ENCODE data around the gene OR4D11.
"Not testable (repeated sequence)": the region's sequence is repeated elsewhere in the genome, so short reads cannot be mapped to it uniquely, and the experiment has no call there.

The OR4D11 gene

GRCh38 chr11:59503276-59503675 lies at the start of gene OR4D11:
TSS of gene OR4D11 (plus strand) at chr11:59503576. CDS start at chr11:59503576, 0 bp downstream.
- no peak for DNase-seq

- DNase-seq, result no peak
Measured at GRCh38 chr11:59456661-59457060, 46.7 kb upstream of the OR4D11 start, which contains the start of gene OR4D6. TSS of gene OR4D6 (plus strand) at chr11:59456961. CDS start at chr11:59456961, 0 bp downstream.

DNA sequence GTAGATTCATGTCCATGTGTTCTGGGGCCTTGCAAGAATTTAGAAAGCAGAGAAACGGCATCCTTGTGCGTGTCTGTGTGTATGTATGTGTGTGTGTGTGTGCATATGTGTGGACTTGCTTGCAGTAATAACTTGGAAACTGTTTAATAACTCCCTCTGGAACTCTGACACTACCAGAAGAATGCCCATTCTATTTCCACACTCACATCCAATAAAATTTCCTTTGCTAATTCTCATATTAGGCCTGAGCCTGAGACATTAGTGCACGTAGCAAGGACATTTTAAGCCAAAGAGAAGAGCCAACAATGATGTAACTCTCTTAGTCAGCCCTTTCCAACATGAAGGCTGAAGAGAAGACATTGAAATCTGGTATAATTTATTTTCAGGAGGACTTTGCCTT lies 43.5 kb upstream of the OR4D11 start:
- no peak for DNase-seq

- no peak for DNase-seq
Measured at GRCh38 chr11:59463190-59463641, 40.2 kb upstream of the OR4D11 start.

- no peak for DNase-seq
Measured at GRCh38 chr11:59473015-59473414, 30.4 kb upstream of the OR4D11 start, which contains the start of gene OR4D10. TSS of gene OR4D10 (plus strand) at chr11:59473315. CDS start at chr11:59477430, 4,115 bp downstream.

DNA sequence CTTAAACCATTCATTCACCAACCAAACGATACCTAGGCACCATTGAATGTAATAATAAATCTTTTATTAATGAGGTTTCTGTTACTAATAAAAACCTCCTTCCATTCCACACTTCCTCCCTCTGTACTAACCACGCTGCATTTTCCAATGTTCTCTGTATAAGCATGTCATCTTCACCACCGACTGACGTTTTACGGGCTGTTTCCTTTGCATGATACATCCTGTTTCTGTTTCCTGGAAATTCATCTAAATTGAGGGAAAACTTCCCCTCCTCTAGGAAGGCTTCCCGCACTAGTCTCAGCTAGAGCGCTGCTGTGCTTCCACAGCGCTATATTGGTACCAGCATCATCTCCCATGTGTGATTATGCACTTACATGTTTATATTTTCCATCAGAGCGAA lies 28.2 kb upstream of the OR4D11 start:
- DNase-seq, result no peak

GRCh38 chr11:59479906-59480305 lies 23.5 kb upstream of the OR4D11 start:
- DNase-seq, result no peak

DNA sequence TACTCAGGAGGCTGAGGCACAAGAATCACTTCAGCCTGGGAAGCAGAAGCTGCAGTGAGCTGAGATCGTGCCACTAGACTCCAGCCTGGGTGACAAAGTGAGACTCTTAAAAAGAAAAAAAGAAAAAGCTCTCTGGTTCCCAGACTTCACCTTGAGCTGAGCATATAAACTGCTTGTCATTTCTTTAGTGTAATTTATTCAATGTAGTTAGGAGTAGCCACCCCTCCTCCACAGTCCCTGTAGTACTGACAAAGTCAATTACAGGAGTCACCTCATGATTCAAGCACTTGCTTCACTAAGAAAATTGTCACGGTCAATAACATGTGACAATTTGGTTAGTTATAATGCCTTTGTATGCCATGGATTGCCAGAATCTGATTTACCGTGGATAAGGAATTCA lies 23.0 kb upstream of the OR4D11 start:
- no peak for DNase-seq

GRCh38 chr11:59501931-59502330 lies 1.4 kb upstream of the OR4D11 start:
- no peak for DNase-seq

GRCh38 chr11:59510941-59511589 lies 7.7 kb downstream of the OR4D11 start, which contains the start of gene OR4D9:
TSS of gene OR4D9 (plus strand) at chr11:59511539. CDS start at chr11:59514913, 3,374 bp downstream.
- no peak for DNase-seq

DNA sequence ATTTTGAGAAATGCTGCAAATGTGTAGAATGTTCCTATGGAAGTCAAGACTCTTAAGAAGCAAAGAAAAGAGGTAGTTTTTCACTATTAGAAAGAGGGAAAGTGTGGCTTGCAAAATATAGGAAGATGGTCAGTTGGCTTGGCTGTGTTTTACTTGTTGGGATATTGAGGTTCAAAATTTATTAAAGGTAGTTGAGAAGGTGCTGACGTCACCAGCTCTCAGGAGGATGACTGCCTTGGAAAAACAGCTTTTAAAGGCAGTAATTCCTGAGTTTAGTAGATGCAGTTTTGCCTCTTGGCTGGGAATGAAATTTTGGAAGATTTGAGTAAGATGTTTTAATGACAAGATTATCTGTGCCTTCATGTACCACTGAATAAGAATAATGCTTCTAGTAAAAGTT lies 8.3 kb downstream of the OR4D11 start:
- no peak for DNase-seq

DNA sequence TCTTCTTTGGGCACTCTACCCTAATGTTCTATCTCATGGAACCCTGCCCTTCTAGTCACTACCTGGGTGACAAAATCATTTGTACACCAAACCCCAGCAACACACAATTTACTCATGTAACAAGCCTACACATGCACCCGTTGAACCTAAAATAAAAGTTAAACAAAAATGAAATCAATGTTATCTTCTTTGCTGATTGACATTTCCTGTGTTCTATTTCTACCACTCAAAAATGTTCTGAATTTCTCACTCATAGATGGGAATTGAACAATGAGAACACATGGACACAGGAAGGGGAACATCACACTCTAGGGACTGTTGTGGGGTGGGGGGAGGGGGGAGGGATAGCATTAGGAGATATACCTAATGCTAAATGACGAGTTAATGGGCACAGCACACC lies 16.8 kb downstream of the OR4D11 start:
- not testable (repeated sequence) for DNase-seq

- DNase-seq, result no peak
Measured at GRCh38 chr11:59520741-59521140, 17.4 kb downstream of the OR4D11 start.

GRCh38 chr11:59523541-59523940 lies 20.2 kb downstream of the OR4D11 start:
- no peak for DNase-seq

- no peak for DNase-seq
Measured at GRCh38 chr11:59528711-59529110, 25.3 kb downstream of the OR4D11 start.

DNA sequence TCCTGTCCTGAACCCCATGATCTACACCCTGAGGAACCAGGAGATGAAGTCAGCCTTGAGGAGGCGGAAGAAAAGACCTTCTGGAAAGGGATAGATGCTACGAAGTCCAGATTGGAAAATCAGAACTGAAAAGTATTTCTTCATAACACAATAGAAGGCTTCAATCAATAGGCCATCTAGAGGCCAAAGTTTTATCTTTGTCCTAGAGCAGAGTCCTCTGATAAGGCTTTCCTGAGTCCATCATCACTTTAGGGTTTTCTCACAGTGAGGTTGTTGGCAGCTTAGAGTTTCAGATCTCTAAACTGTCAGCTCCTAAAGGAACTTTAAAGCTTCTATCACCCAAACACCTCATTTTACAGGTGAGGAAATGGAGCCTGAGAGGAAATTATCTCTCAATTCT lies 29.2 kb downstream of the OR4D11 start:
- no peak for DNase-seq

GRCh38 chr11:59534676-59535075 lies 31.3 kb downstream of the OR4D11 start:
- DNase-seq, result no peak

DNA sequence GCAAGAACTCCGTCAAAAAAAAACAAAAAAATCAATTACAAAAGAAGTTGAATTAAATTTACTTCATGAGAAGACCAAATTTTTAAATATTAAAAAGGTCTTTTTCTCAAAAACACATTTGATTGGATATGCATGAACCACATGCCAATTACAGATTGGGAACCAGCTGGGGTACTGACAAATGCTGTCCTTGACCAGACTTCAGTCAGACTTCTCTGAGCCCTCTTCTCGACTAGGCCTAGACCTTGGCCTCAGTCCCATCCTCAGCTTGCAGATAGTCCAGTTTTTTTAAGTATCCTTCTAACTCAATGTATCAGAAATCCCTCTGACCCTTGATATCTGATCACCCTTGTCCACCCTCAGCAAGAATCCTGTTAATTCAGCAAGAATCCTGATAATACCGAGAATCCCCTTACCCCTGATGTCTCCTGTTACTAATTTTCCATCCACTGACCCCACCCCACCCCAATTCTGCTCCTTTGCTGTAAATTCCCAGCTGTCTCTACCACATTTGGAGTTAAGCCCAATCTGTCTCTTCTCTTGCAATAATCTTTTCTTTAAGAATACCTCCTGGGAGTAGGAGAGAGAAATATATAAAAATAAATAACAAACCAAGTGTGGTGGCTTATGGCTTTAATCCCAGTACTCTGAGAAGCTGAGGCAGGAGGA lies 38.9 kb downstream of the OR4D11 start:
- DNase-seq, result no peak

DNA sequence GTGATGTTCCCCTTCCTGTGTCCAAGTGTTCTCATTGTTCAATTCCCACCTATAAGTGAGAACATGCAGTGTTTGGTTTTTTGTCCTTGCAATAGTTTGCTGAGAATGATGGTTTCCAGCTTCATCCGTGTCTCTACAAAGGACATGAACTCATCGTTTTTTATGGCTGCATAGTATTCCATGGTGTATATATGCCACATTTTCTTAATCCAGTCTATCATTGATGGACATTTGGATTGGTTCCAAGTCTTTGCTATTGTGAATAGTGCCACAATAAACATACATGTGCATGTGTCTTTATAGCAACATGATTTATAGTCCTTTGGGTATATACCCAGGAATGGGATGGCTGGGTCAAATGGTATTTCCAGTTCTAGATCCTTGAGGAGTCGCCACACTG lies 40.3 kb downstream of the OR4D11 start:
- DNase-seq, result not testable (repeated sequence)

GRCh38 chr11:59544869-59545178 lies 41.4 kb downstream of the OR4D11 start:
- DNase-seq, result no peak

GRCh38 chr11:59545179-59546020 lies 42.0 kb downstream of the OR4D11 start:
- DNase-seq, result no peak

DNA sequence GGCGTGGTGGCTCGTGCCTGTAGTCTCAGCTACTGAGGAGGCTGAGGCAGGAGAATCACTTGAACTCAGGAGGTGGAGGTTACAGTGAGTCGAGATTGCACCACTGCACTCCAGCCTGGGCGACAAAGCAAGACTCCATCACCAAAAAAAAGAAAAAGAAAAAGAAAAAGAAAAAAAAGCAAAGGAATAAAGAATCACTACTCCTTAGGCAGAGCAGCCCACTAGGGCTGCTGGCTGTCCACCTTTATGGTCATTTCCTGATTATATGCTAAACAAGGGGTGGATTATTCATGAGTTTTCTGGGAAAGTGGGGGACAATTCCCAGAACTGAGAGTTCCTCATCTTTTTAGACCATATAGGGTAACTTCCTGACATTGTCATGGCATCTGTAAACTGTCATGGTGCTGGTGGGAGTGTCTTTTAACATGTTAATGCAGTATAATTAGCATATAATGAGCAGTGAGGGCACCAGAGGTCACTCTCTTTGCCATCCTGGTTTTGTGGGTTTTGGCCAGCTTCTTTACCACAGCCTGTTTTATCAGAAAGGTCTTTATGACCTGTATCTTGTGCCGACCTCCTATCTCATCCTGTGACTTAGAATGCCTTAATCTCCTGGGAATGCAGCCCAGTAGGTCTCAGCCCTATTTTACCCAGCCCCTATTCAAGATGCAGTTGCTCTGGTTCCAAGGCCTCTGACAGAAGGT lies 44.4 kb downstream of the OR4D11 start:
- not testable (repeated sequence) for DNase-seq

- no peak for DNase-seq
Measured at GRCh38 chr11:59548309-59548656, 44.9 kb downstream of the OR4D11 start.
